Thymus (tissue), 11 donors: ENCODE measurements around the gene CELF5. TPM values are rescaled to one million over a fixed set of nuclear protein-coding genes. Genes with fewer than 3 reads are reported as not detected.

ENCODE experiments used
- DNase-seq, 9 donors: peaks; one replicate each; pipeline ENCODE4 v3.0.0-alpha.2; 2013; ENCODE audit warnings: low spot score in 9 of 9, low read depth in 6 of 9, missing footprints in 1 of 9
- H3K27ac ChIP-seq, 2 donors: one replicate each; pipeline ENCODE4 v1.5.1; 2013; ENCODE audit warnings: control low read depth in 1 of 2, low read depth in 1 of 2, low read length in 1 of 2, mild to moderate bottlenecking in 1 of 2, moderate library complexity in 1 of 2
- H3K27me3 ChIP-seq, 2 donors: one replicate each; pipeline ENCODE4 v1.5.1; 2013; ENCODE audit warnings: low read length in 1 of 2; ENCODE audit not compliant: control insufficient read depth in 2 of 2, insufficient read depth in 1 of 2
- H3K36me3 ChIP-seq, 2 donors: one replicate each; pipeline ENCODE4 v1.5.1; 2013; ENCODE audit warnings: low read length in 1 of 2, mild to moderate bottlenecking in 1 of 2, moderate library complexity in 1 of 2; ENCODE audit not compliant: control insufficient read depth in 2 of 2, insufficient read depth in 2 of 2
- H3K4me1 ChIP-seq, 2 donors: one replicate each; pipeline ENCODE4 v1.5.1; 2013; ENCODE audit warnings: low read length in 2 of 2; ENCODE audit not compliant: control insufficient read depth in 2 of 2, insufficient read depth in 2 of 2
- H3K4me3 ChIP-seq, 2 donors: one replicate each; pipeline ENCODE4 v1.5.1; 2013; ENCODE audit warnings: low read length in 2 of 2, control low read depth in 1 of 2, mild to moderate bottlenecking in 1 of 2
- H3K9me3 ChIP-seq, 2 donors: one replicate each; pipeline ENCODE4 v1.5.1; 2013; ENCODE audit warnings: low read length in 1 of 2, mild to moderate bottlenecking in 1 of 2; ENCODE audit not compliant: control insufficient read depth in 2 of 2, insufficient read depth in 1 of 2
- WGBS: extraction: QIAGEN DNeasy Blood & Tissue Kit; methylation state at CpG from one replicate; pipeline ENCODE4 v1.1.7; 2013; 5-methylcytosine and 5-hydroxymethylcytosine counted together
- polyA plus RNA-seq: library from polyadenylated mRNA; stranded (reverse); fragments of 200-250 nt; gene quantifications from one replicate; pipeline ENCODE4 v1.2.3, GENCODE V29; 2013
- total RNA-seq: library from RNA; stranded (reverse); fragments of 120-200 nt; gene quantifications from one replicate; pipeline ENCODE4 v1.2.4, GENCODE V29; 2013
- donor health status: healthy.

CELF5 gene
- total and polyA plus RNA-seq, 2 donors, result 0.28 to 1.4 TPM

GRCh38 chr19:3249408-3249807 is 24.9 kb downstream of the CELF5 start:
- DNase-seq, result no peak
- no peaks in the 10 kb centered on the region for H3K27me3 ChIP-seq
- no peak overlapping the region for H3K4me3 ChIP-seq
- no peak overlapping the region for H3K27ac ChIP-seq
- WGBS, result 84% methylated on average over 10 of the region's 10 CpGs
- H3K4me1 ChIP-seq, result no peaks in the 10 kb centered on the region
- no peaks in the 10 kb centered on the region for H3K36me3 ChIP-seq
- peaks cover 4 to 14% of the 10 kb centered on the region in 2 donors for H3K9me3 ChIP-seq

DNA sequence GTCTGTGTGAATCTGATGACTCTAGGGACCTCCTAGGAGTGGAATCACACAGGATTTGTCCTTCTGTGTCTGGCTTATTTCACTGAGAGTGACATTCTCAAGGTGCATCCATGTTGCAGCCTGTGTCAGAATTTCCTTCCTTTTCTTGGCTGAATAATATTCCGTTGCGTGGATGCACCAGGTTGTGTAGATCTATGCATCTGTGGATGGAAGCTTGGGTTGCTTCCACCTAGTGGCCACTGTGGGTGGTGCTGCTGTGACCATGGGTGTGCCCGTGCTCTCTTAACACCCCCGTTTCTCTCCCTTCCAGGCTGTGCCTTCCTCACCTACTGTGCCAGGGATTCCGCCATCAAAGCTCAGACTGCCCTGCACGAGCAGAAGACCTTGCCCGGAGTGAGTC is 26.2 kb downstream of the CELF5 start:
- Histone ChIP-seq H3K27me3 (no peaks in the 10 kb centered on the region), H3K4me1 (no peaks in the 10 kb centered on the region), H3K36me3 (no peaks in the 10 kb centered on the region), H3K27ac (no peak overlapping the region), H3K9me3 (peaks cover 4 to 14% of the 10 kb centered on the region in 2 donors), H3K4me3 (no peak overlapping the region)
- no peak for DNase-seq
- WGBS, result 76% methylated on average over 7 of the region's 7 CpGs

DNA sequence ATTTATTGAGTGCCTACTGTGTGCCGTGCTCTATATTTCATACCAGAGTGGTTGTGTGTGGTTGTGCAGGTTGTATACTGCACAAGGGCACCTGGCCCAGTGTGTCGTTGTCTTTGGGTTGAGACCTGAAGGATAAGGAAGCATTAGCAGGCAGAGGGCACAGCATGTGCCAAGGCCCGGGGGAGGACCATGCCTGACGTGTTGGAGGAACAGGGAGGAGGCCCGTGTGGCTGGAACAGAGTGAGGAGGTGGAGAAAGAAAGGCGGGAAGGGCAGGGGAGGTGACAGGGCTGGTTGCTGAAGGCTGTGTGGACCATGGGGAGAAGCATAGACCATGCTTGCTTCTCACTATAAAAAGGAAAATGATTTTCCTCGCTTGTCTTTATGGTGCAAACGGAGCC is 26.8 kb downstream of the CELF5 start:
- no peak for DNase-seq
- Histone ChIP-seq H3K27me3 (no peaks in the 10 kb centered on the region), H3K36me3 (no peaks in the 10 kb centered on the region), H3K4me1 (no peaks in the 10 kb centered on the region), H3K4me3 (no peak overlapping the region), H3K27ac (no peak overlapping the region), H3K9me3 (peaks cover 4 to 14% of the 10 kb centered on the region in 2 donors)
- WGBS, result 91% methylated on average over 8 of the region's 8 CpGs

DNA sequence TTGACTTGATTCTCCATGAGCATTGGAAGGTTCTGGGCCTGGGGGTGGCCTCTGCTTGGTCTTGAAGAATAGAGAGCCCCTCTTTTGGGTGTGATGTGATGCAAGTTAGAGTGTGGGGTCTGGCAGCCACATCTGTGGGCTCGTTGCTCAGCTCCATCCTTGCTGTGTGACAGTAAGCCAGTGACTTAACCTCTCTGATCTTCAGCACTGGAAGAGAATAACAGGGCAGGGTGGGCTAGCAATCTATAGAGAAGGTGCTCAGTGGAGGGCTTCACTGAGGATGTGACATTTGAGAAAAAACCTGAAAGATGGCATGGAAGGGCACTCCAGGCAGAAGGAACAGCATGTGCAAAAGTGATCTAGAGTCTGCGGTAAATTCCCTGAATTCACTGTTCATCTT is 28.2 kb downstream of the CELF5 start:
- 98% methylated on average over 2 of the region's 2 CpGs for WGBS

DNA sequence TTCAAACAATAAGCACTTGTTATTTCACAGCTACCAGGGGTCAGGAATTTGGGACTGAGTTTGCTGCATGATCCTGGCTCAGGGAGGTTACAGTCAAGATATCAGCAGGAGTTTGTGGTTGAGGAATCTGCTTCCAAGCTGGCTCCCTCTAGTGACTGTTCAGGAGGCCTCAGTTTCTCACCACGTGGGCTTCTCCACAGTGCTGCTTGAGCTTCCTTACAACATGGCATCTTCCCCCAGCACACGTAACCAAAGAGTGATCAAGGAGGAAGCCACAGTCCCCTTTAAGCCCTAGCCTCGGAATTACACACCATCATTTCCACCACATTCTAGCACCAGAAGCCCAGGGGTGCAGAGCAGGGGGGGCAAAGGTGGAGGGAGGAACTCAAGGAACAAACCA is 28.8 kb downstream of the CELF5 start:
- H3K36me3 ChIP-seq, result no peaks in the 10 kb centered on the region
- DNase-seq, result no peak
- H3K27ac ChIP-seq, result no peak overlapping the region
- H3K4me3 ChIP-seq, result no peak overlapping the region
- 63% methylated on average over 3 of the region's 3 CpGs for WGBS
- no peaks in the 10 kb centered on the region for H3K27me3 ChIP-seq
- no peaks in the 10 kb centered on the region for H3K4me1 ChIP-seq
- H3K9me3 ChIP-seq, result peaks cover 4 to 14% of the 10 kb centered on the region in 2 donors

More for the DNA sequence above, 28.2 kb downstream of the CELF5 start:
- Histone ChIP-seq H3K9me3 (peaks cover 4 to 14% of the 10 kb centered on the region in 2 donors), H3K27ac (no peak overlapping the region), H3K4me1 (no peaks in the 10 kb centered on the region), H3K4me3 (no peak overlapping the region), H3K36me3 (no peaks in the 10 kb centered on the region), H3K27me3 (no peaks in the 10 kb centered on the region)
- DNase-seq, result no peak

DNA sequence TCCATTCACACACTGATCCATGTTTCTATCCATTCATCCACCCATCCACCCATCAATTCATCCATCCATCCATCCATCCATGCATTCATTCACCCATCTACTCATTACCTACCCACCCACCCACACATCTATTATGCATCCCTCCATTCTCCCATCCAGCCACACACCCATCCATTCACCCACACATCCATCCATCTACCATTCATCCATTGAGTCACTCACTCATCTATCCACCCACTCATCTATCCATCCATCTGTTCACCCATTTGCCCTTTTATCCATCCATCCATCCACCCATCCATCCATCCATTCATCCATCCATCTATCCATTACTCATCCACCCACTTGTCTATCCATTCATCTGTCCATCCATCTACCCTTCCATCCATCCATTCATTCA is 30.1 kb downstream of the CELF5 start:
- Histone ChIP-seq H3K4me3 (no peak overlapping the region), H3K4me1 (no peaks in the 10 kb centered on the region), H3K27ac (no peak overlapping the region), H3K36me3 (no peaks in the 10 kb centered on the region), H3K9me3 (peaks cover 4 to 12% of the 10 kb centered on the region in 2 donors), H3K27me3 (no peaks in the 10 kb centered on the region)
- no peak for DNase-seq

- Histone ChIP-seq H3K36me3 (no peaks in the 10 kb centered on the region), H3K4me1 (no peaks in the 10 kb centered on the region), H3K9me3 (peaks cover 2 to 10% of the 10 kb centered on the region in 2 donors), H3K4me3 (no peak overlapping the region), H3K27me3 (no peaks in the 10 kb centered on the region), H3K27ac (no peak overlapping the region)
- DNase-seq, result no peak
- 93% methylated on average over 8 of the region's 8 CpGs for WGBS
These were observed 32.6 kb downstream of the CELF5 start for GRCh38 chr19:3257071-3257470.

GRCh38 chr19:3262362-3262761 is 37.9 kb downstream of the CELF5 start:
- no peak overlapping the region for H3K27ac ChIP-seq
- no peaks in the 10 kb centered on the region for H3K9me3 ChIP-seq
- 95% methylated on average over 7 of the region's 7 CpGs for WGBS
- no peaks in the 10 kb centered on the region for H3K4me1 ChIP-seq
- no peaks in the 10 kb centered on the region for H3K36me3 ChIP-seq
- no peak for DNase-seq
- H3K27me3 ChIP-seq, result peaks cover 0 to 5% of the 10 kb centered on the region in 2 donors
- H3K4me3 ChIP-seq, result no peak overlapping the region

DNA sequence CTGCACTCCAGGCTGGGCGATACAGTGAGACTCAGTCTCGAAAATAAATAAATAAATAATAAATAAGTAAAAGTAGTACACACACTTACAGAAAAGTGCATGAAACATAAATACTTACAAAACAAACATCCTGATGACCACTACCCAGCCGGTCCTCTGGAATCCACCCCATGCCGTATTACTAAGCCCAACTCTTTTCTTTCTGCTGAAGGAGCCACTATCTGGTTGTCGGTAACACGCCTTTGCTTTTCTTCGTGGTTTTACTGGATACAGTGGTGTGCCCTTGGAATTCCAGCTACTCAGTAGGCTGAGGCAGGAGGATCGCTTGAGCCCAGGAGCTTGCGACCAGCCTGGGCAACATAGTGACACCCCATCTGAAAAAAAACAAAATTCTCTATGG is 39.4 kb downstream of the CELF5 start:
- WGBS, result 94% methylated on average over 9 of the region's 9 CpGs

DNA sequence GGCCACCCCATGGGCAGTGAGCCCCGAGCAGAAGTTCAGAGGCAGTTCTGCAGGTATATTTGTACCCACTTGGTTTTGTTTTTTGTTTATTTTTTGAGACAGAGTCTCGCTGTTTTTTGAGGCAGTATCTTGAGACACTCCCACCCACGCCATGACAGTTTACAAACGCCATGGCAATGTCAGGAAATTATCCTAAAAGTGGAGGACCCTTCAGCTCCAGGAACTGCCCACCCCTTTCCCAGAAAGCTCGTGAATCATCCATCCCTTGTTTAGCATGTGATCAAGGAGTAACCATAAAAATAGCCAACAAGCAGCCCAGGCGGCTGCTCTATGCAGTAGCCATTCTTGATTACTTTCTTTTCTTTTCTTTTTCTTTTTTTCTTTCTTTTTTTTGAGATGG is 41.0 kb downstream of the CELF5 start:
- Histone ChIP-seq H3K27me3 (peaks cover 10 to 31% of the 10 kb centered on the region in 2 donors), H3K4me1 (no peaks in the 10 kb centered on the region), H3K4me3 (no peak overlapping the region), H3K27ac (no peak overlapping the region), H3K9me3 (no peaks in the 10 kb centered on the region), H3K36me3 (no peaks in the 10 kb centered on the region)
- 90% methylated on average over 6 of the region's 6 CpGs for WGBS
- no peak for DNase-seq

More for the DNA sequence above, 39.4 kb downstream of the CELF5 start:
- no peak for DNase-seq
- Histone ChIP-seq H3K27me3 (peaks cover 0 to 16% of the 10 kb centered on the region in 2 donors), H3K4me3 (no peak overlapping the region), H3K36me3 (no peaks in the 10 kb centered on the region), H3K27ac (no peak overlapping the region), H3K4me1 (no peaks in the 10 kb centered on the region), H3K9me3 (no peaks in the 10 kb centered on the region)
